Natural killer cell (primary cell): Measurements from ENCODE around the gene ACCSL. TPM values are rescaled to one million over a fixed set of nuclear protein-coding genes. Genes with fewer than 3 reads are reported as not detected.

ENCODE experiments used
- ATAC-seq, 3 donors: fragments of 150-1000 bp in 2 of 3; fragments of 200-7000 bp in 1 of 3; cut with Tn5 transposase; 1 replicate in 1 of 3; 2 replicates in 2 of 3; pipeline ENCODE4 v1.10.0; 2021; ENCODE audit warnings: mild to moderate bottlenecking in 2 of 3, moderate library complexity in 2 of 3
- DNase-seq, 2 donors: peaks; one replicate each; pipeline versions ENCODE4 v3.0.0 to v3.0.0-alpha.2; 2013 to 2021; ENCODE audit warnings: mixed read lengths in 1 of 2
- H3K27ac ChIP-seq: one replicate; pipeline ENCODE4 v1.5.1; 2013; ENCODE audit warnings: mild to moderate bottlenecking, low read length
- H3K27me3 ChIP-seq: one replicate; pipeline ENCODE4 v1.6.1; 2013; ENCODE audit warnings: low read length; ENCODE audit not compliant: control insufficient read depth, insufficient read depth
- H3K36me3 ChIP-seq: one replicate; pipeline ENCODE4 v1.6.1; 2013; ENCODE audit warnings: low read length; ENCODE audit not compliant: control insufficient read depth, insufficient read depth
- H3K4me1 ChIP-seq: one replicate; pipeline ENCODE4 v1.6.1; 2013; ENCODE audit warnings: low read length; ENCODE audit not compliant: control insufficient read depth, insufficient read depth
- H3K4me3 ChIP-seq: one replicate; pipeline ENCODE4 v1.5.1; 2013; ENCODE audit warnings: low read length
- H3K9me3 ChIP-seq: one replicate; pipeline ENCODE4 v1.6.1; 2013; ENCODE audit warnings: low read length; ENCODE audit not compliant: control insufficient read depth, insufficient read depth
- H3K27ac Mint-ChIP-seq, 2 donors: one replicate each; pipeline ENCODE4 v1.8.0; 2022; ENCODE audit warnings: mild to moderate bottlenecking in 2 of 2, mixed read lengths in 2 of 2, moderate library complexity in 1 of 2
- H3K27me3 Mint-ChIP-seq, 2 donors: one replicate each; pipeline ENCODE4 v1.8.0; 2022; ENCODE audit warnings: low read depth in 2 of 2, mixed read lengths in 2 of 2
- H3K36me3 Mint-ChIP-seq: one replicate; pipeline ENCODE4 v1.8.0; 2022; ENCODE audit warnings: mixed read lengths
- H3K4me1 Mint-ChIP-seq, 2 donors: one replicate each; pipeline ENCODE4 v1.8.0; 2022; ENCODE audit warnings: mixed read lengths in 2 of 2
- H3K4me3 Mint-ChIP-seq: one replicate; pipeline ENCODE4 v1.8.0; 2022; ENCODE audit warnings: mild to moderate bottlenecking, moderate library complexity, mixed read lengths
- H3K9me3 Mint-ChIP-seq, 2 donors: one replicate each; pipeline ENCODE4 v1.8.0; 2022; ENCODE audit warnings: mixed read lengths in 2 of 2
- CTCF ChIP-seq: fragments of 200-600 bp; IDR thresholded peaks from one replicate; pipeline ENCODE4 v1.8.0; 2022; ENCODE audit warnings: antibody characterized with exemption
- WGBS: methylation state at CpG from one replicate; pipeline ENCODE4 v1.1.7; 2013; ENCODE audit warnings: missing lambda C conversion rate; ENCODE audit not compliant: insufficient coverage; 5-methylcytosine and 5-hydroxymethylcytosine counted together
- intact Hi-C: fragments of 100-400 bp; cut with micrococcal nuclease; formaldehyde crosslinking; loops from one replicate; pipeline ENCODE4 v1.14.2; 2022
- total RNA-seq, 4 donors: library from RNA; stranded (reverse); fragments of 120-200 nt in 1 of 4; gene quantifications; one replicate each; pipeline versions ENCODE4 v1.2.3 to v1.2.4, GENCODE V29; 2013 to 2022

Gene ACCSL
- total RNA-seq, result not detected
- 0.47 TPM for total RNA-seq (2013)

DNA sequence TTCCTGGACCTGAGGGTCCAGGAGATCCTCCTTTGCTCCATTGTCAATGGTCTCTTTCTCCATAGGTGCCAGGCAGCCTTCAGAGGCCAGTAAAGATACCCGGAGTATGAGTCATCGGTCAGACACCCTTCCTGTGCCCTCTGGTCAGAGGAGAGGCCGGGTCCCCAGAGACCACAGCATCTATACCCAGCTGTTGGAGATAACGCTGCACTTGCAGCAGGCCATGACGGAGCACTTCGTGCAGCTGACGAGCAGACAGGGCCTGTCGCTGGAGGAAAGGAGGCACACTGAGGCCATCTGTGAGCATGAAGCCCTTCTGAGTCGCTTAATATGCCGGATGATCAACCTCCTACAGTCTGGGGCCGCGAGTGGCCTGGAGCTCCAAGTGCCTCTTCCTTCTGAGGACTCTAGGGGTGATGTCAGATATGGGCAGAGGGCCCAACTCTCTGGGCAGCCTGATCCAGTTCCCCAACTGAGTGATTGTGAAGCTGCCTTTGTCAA is at the start of gene ACCSL:
Gene ACCSL, plus strand, starts transcription at position 51 of the 501 bp plus-strand sequence. Its CDS starts 56 bp downstream, at position 107.
- ATAC-seq (no peak), DNase-seq (no peak)
- no peaks in the 10 kb centered on the region for H3K36me3 Mint-ChIP-seq
- intact Hi-C loops, result no loop called here
- Histone ChIP-seq H3K27ac (no peak within 1 kb of the TSS), H3K27me3 (no peaks in the 10 kb centered on the region), H3K4me1 (no peaks in the 10 kb centered on the region), H3K4me3 (no peak within 1 kb of the TSS), H3K36me3 (no peaks in the 10 kb centered on the region), H3K9me3 (no peaks in the 10 kb centered on the region)
- TF ChIP-seq CTCF, result no peak
- H3K27ac Mint-ChIP-seq, result no peak within 1 kb of the TSS
- no peak within 1 kb of the TSS for H3K4me3 Mint-ChIP-seq
- H3K9me3 Mint-ChIP-seq, result no peaks in the 10 kb centered on the region
- 91% methylated on average over 12 of the region's 12 CpGs for WGBS
- peaks cover 4 to 29% of the 10 kb centered on the region in 2 donors for H3K27me3 Mint-ChIP-seq
- no peaks in the 10 kb centered on the region for H3K4me1 Mint-ChIP-seq

DNA sequence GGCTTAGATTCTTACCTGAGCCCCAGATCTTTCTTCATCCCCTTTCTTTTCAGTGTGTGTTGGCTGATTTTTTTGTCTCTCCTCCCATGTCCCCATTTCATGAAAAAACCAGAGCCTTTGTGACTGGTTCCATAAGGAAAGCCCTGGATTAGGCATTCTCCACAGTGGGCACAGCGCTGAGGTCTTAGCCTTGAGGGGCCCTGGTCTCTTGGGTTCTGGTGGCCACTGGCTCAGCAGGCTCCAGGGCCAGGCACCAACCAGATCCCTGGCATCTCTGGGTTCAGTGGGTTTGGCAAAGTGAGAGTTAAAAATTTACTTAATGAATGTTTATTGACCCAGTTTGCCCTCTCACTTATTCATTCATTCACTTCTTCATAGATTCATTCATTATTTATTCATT is 49.5 kb upstream of the ACCSL start:
- TF ChIP-seq CTCF, result no peak
- Histone ChIP-seq H3K4me3 (no peak overlapping the region), H3K27me3 (no peaks in the 10 kb centered on the region), H3K27ac (no peak overlapping the region), H3K9me3 (no peaks in the 10 kb centered on the region), H3K36me3 (no peaks in the 10 kb centered on the region), H3K4me1 (no peaks in the 10 kb centered on the region)
- Mint-ChIP-seq H3K27me3 (peaks cover 12 to 13% of the 10 kb centered on the region in 2 donors), H3K4me3 (no peak overlapping the region), H3K4me1 (no peaks in the 10 kb centered on the region), H3K27ac (no peak overlapping the region), H3K36me3 (no peaks in the 10 kb centered on the region), H3K9me3 (no peaks in the 10 kb centered on the region)
- ATAC-seq (no peak), DNase-seq (no peak)
- WGBS, result 94% methylated on average over 1 of the region's 1 CpG
- intact Hi-C loops, result no loop called here

GRCh38 chr11:44000731-44001130 is 47.0 kb upstream of the ACCSL start:
- no peaks in the 10 kb centered on the region for H3K36me3 ChIP-seq
- no peaks in the 10 kb centered on the region for H3K36me3 Mint-ChIP-seq
- WGBS, result 73% methylated on average over 2 of the region's 2 CpGs
- no peak overlapping the region for H3K27ac Mint-ChIP-seq
- H3K9me3 ChIP-seq, result no peaks in the 10 kb centered on the region
- H3K27ac ChIP-seq, result no peak overlapping the region
- no peak for TF ChIP-seq CTCF
- no peaks in the 10 kb centered on the region for H3K9me3 Mint-ChIP-seq
- no peak overlapping the region for H3K4me3 Mint-ChIP-seq
- H3K4me1 Mint-ChIP-seq, result no peaks in the 10 kb centered on the region
- peaks cover 12 to 13% of the 10 kb centered on the region in 2 donors for H3K27me3 Mint-ChIP-seq
- H3K27me3 ChIP-seq, result no peaks in the 10 kb centered on the region
- intact Hi-C loops, result no loop called here
- ATAC-seq (no peak), DNase-seq (no peak)
- H3K4me3 ChIP-seq, result no peak overlapping the region
- H3K4me1 ChIP-seq, result no peaks in the 10 kb centered on the region
